Neuron (in vitro differentiated cells): ENCODE results near the gene MOCS3.

Experiments used
- H2AFZ ChIP-seq: one replicate; pipeline ENCODE4 v1.6.1; 2013; ENCODE audit warnings: low read depth, mild to moderate bottlenecking, inconsistent platforms, low read length, moderate library complexity
- H3K27me3 ChIP-seq: one replicate; pipeline ENCODE4 v1.6.1; 2013; ENCODE audit warnings: low read length; ENCODE audit not compliant: insufficient read depth
- H3K36me3 ChIP-seq: one replicate; pipeline ENCODE4 v1.6.1; 2013; ENCODE audit warnings: low read length; ENCODE audit not compliant: insufficient read depth
- H3K4me1 ChIP-seq: one replicate; pipeline ENCODE4 v1.6.1; 2013; ENCODE audit warnings: low read length; ENCODE audit not compliant: insufficient read depth
- H3K4me3 ChIP-seq: 2 replicates; pipeline ENCODE4 v1.5.1; 2013; ENCODE audit warnings: mild to moderate bottlenecking, low read length, moderate library complexity
- H3K9me3 ChIP-seq: one replicate; pipeline ENCODE4 v1.6.1; 2013; ENCODE audit warnings: low read length

Gene MOCS3

GRCh38 chr20:50958615-50959542 lies at the start of gene MOCS3:
Gene MOCS3, plus strand, starts transcription at chr20:50958818. Its CDS starts 25 bp downstream, at chr20:50958843.
- peak within 1 kb of the TSS; percentile 69 for H2AFZ ChIP-seq
- peaks cover 30% of the 10 kb centered on the region for H3K4me1 ChIP-seq
- H3K9me3 ChIP-seq: no peaks in the 10 kb centered on the region
- H3K27me3 ChIP-seq: no peaks in the 10 kb centered on the region
- peak within 1 kb of the TSS; percentile 84 for H3K4me3 ChIP-seq
- peaks cover 20% of the 10 kb centered on the region for H3K36me3 ChIP-seq

- Histone ChIP-seq H2AFZ (no peak overlapping the region), H3K9me3 (no peaks in the 10 kb centered on the region), H3K27me3 (no peaks in the 10 kb centered on the region), H3K4me3 (no peak overlapping the region), H3K36me3 (peaks cover 51% of the 10 kb centered on the region), H3K4me1 (no peaks in the 10 kb centered on the region)
These were observed 49.2 kb upstream of the MOCS3 start for GRCh38 chr20:50909413-50909812.

- Histone ChIP-seq H2AFZ (no peak overlapping the region), H3K36me3 (peaks cover 47% of the 10 kb centered on the region), H3K27me3 (no peaks in the 10 kb centered on the region), H3K9me3 (no peaks in the 10 kb centered on the region), H3K4me3 (no peak overlapping the region), H3K4me1 (peaks cover under 1% of the 10 kb centered on the region)
These were observed 47.6 kb upstream of the MOCS3 start for GRCh38 chr20:50911030-50911429.

- peaks cover 6% of the 10 kb centered on the region for H3K4me1 ChIP-seq
- H3K4me3 ChIP-seq: no peak overlapping the region
- peaks cover 48% of the 10 kb centered on the region for H3K36me3 ChIP-seq
- H3K9me3 ChIP-seq: no peaks in the 10 kb centered on the region
- H2AFZ ChIP-seq: no peak overlapping the region
- no peaks in the 10 kb centered on the region for H3K27me3 ChIP-seq
These were observed 46.9 kb upstream of the MOCS3 start for GRCh38 chr20:50911716-50912115.

GRCh38 chr20:50913690-50914375 lies 44.8 kb upstream of the MOCS3 start:
- no peak overlapping the region for H3K4me3 ChIP-seq
- peaks cover 48% of the 10 kb centered on the region for H3K36me3 ChIP-seq
- H3K27me3 ChIP-seq: no peaks in the 10 kb centered on the region
- no peak overlapping the region for H2AFZ ChIP-seq
- H3K4me1 ChIP-seq: peaks cover 10% of the 10 kb centered on the region
- H3K9me3 ChIP-seq: no peaks in the 10 kb centered on the region

- peaks cover 10% of the 10 kb centered on the region for H3K4me1 ChIP-seq
These were observed 43.2 kb upstream of the MOCS3 start for GRCh38 chr20:50915424-50915823.

GRCh38 chr20:50916257-50916656 lies 42.4 kb upstream of the MOCS3 start:
- Histone ChIP-seq H2AFZ (no peak overlapping the region), H3K4me1 (peaks cover 10% of the 10 kb centered on the region), H3K9me3 (no peaks in the 10 kb centered on the region)

More at GRCh38 chr20:50915424-50915823, 43.2 kb upstream of the MOCS3 start:
- Histone ChIP-seq H3K27me3 (no peaks in the 10 kb centered on the region), H2AFZ (no peak overlapping the region), H3K4me3 (no peak overlapping the region), H3K9me3 (no peaks in the 10 kb centered on the region), H3K36me3 (peaks cover 52% of the 10 kb centered on the region)

GRCh38 chr20:50916934-50917333 lies 41.7 kb upstream of the MOCS3 start:
- Histone ChIP-seq H3K27me3 (no peaks in the 10 kb centered on the region), H3K4me1 (peaks cover 10% of the 10 kb centered on the region), H2AFZ (no peak overlapping the region), H3K9me3 (no peaks in the 10 kb centered on the region), H3K4me3 (no peak overlapping the region), H3K36me3 (peaks cover 48% of the 10 kb centered on the region)

More at GRCh38 chr20:50916257-50916656, 42.4 kb upstream of the MOCS3 start:
- Histone ChIP-seq H3K27me3 (no peaks in the 10 kb centered on the region), H3K4me3 (no peak overlapping the region), H3K36me3 (peaks cover 49% of the 10 kb centered on the region)

GRCh38 chr20:50918403-50918802 lies 40.2 kb upstream of the MOCS3 start:
- no peaks in the 10 kb centered on the region for H3K27me3 ChIP-seq
- H3K36me3 ChIP-seq: peaks cover 54% of the 10 kb centered on the region
- no peak overlapping the region for H3K4me3 ChIP-seq
- H2AFZ ChIP-seq: no peak overlapping the region
- no peaks in the 10 kb centered on the region for H3K9me3 ChIP-seq
- H3K4me1 ChIP-seq: peaks cover 10% of the 10 kb centered on the region

- H3K9me3 ChIP-seq: no peaks in the 10 kb centered on the region
- H3K4me3 ChIP-seq: no peak overlapping the region
- peaks cover 53% of the 10 kb centered on the region for H3K36me3 ChIP-seq
- no peaks in the 10 kb centered on the region for H3K27me3 ChIP-seq
- H2AFZ ChIP-seq: no peak overlapping the region
- peaks cover 10% of the 10 kb centered on the region for H3K4me1 ChIP-seq
These were observed 39.1 kb upstream of the MOCS3 start for GRCh38 chr20:50919567-50919966.

- Histone ChIP-seq H3K4me1 (peaks cover 10% of the 10 kb centered on the region), H3K27me3 (no peaks in the 10 kb centered on the region), H3K4me3 (no peak overlapping the region), H3K36me3 (peaks cover 62% of the 10 kb centered on the region), H3K9me3 (no peaks in the 10 kb centered on the region), H2AFZ (no peak overlapping the region)
These were observed 37.6 kb upstream of the MOCS3 start for GRCh38 chr20:50920997-50921396.

- Histone ChIP-seq H2AFZ (no peak overlapping the region), H3K9me3 (no peaks in the 10 kb centered on the region), H3K27me3 (no peaks in the 10 kb centered on the region), H3K36me3 (peaks cover 64% of the 10 kb centered on the region), H3K4me1 (peaks cover 5% of the 10 kb centered on the region), H3K4me3 (no peak overlapping the region)
These were observed 36.7 kb upstream of the MOCS3 start for GRCh38 chr20:50921803-50922501.
